ENCODE measurements around the gene GCM1.

DNA sequence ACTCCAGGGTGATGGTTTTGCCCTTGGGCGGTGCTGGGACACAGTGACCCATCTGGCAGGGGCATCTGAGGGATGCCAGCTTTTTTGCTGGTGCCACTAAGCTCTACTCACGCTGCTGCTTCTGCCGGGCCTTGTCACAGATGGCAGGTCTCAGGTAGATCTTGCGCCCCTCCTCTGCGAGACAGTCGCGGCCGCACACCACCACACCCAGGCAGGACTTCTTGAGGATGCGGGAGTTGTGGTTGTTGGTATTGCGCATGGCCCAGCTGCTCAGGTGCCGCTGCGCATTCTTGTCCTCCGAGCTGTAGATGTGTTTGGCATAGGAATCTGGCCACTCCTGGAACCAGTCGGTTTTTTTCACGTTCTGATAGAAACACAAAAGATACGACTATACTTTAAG lies 14.7 kb downstream of the GCM1 start:
- TF ChIP-seq POLR2AphosphoS5 (IDR thresholded peaks at IDR 0.05; ENCODE audit: low read depth, low read length): no peak
- TF ChIP-seq, protein P1, sequence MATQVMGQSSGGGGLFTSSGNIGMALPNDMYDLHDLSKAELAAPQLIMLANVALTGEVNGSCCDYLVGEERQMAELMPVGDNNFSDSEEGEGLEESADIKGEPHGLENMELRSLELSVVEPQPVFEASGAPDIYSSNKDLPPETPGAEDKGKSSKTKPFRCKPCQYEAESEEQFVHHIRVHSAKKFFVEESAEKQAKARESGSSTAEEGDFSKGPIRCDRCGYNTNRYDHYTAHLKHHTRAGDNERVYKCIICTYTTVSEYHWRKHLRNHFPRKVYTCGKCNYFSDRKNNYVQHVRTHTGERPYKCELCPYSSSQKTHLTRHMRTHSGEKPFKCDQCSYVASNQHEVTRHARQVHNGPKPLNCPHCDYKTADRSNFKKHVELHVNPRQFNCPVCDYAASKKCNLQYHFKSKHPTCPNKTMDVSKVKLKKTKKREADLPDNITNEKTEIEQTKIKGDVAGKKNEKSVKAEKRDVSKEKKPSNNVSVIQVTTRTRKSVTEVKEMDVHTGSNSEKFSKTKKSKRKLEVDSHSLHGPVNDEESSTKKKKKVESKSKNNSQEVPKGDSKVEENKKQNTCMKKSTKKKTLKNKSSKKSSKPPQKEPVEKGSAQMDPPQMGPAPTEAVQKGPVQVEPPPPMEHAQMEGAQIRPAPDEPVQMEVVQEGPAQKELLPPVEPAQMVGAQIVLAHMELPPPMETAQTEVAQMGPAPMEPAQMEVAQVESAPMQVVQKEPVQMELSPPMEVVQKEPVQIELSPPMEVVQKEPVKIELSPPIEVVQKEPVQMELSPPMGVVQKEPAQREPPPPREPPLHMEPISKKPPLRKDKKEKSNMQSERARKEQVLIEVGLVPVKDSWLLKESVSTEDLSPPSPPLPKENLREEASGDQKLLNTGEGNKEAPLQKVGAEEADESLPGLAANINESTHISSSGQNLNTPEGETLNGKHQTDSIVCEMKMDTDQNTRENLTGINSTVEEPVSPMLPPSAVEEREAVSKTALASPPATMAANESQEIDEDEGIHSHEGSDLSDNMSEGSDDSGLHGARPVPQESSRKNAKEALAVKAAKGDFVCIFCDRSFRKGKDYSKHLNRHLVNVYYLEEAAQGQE (IDR thresholded peaks at IDR 0.05; ENCODE audit: insufficient read depth in 1 of 2, low read depth in 2 of 2, low read length in 1 of 2): no peak

Measured in Panc1 (cell line).